IMR-90 (cell line): ENCODE results near the gene RPN2. TPM values are rescaled to one million over a fixed set of nuclear protein-coding genes. Genes with fewer than 3 reads are reported as not detected.

ENCODE experiments used
- ATAC-seq: fragments of 200-7000 bp; cut with Tn5 transposase; 2 replicates; pipeline ENCODE4 v1.9.1; 2020; ENCODE audit warnings: low read depth, mild to moderate bottlenecking, moderate library complexity
- BruUV-seq: library from RNA; stranded (reverse); fragments of 400-500 nt; replicated peaks from 2 replicates; lab custom pipeline; 2021; lab: Mats Ljungman, UMichigan
- CTCF ChIA-PET: fragments of 300-600 bp; formaldehyde crosslinking; extraction: SDS; loops from one replicate; lab custom pipeline; 2021; ENCODE audit warnings: antibody characterized with exemption; lab: Yijun Ruan, JAX
- POLR2A ChIA-PET: fragments of 300-600 bp; sonication (Branson Sonifier 250); formaldehyde crosslinking; loops from one replicate; lab custom pipeline; 2022; ENCODE audit warnings: antibody characterized with exemption; ENCODE audit not compliant: unreplicated experiment; lab: Charles Lee
- DNase-seq: peaks from one replicate; pipeline ENCODE4 v3.0.0; 2013
- H2AFZ ChIP-seq: replicated peaks from 2 replicates; pipeline ENCODE3; 2013; ENCODE audit warnings: low read length, mild to moderate bottlenecking; ENCODE audit not compliant: poor library complexity
- H2AK5ac ChIP-seq: 2 replicates; pipeline ENCODE4 v1.6.1; 2013; ENCODE audit warnings: low read depth, low read length, inconsistent platforms
- H2AK9ac ChIP-seq: replicated peaks from 2 replicates; pipeline ENCODE3; 2013; ENCODE audit warnings: mild to moderate bottlenecking, low read depth, low read length, moderate library complexity; ENCODE audit not compliant: poor library complexity
- H2BK120ac ChIP-seq: 2 replicates; pipeline ENCODE4 v1.6.1; 2013; ENCODE audit warnings: low read depth, low read length, inconsistent platforms
- H2BK15ac ChIP-seq: 3 replicates; pipeline ENCODE4 v1.6.1; 2013; ENCODE audit warnings: low read depth, low read length, inconsistent platforms
- H2BK20ac ChIP-seq: 2 replicates; pipeline ENCODE4 v1.6.1; 2013; ENCODE audit warnings: low read depth, mild to moderate bottlenecking, inconsistent platforms, low read length, moderate library complexity
- H2BK5ac ChIP-seq: 2 replicates; pipeline ENCODE4 v1.6.1; 2013; ENCODE audit warnings: mild to moderate bottlenecking, low read depth, low read length, inconsistent platforms; ENCODE audit not compliant: poor library complexity, severe bottlenecking
- H3K14ac ChIP-seq: replicated peaks from 2 replicates; pipeline ENCODE4 v1.6.1; 2013; ENCODE audit warnings: low read depth, low read length, inconsistent platforms
- H3K18ac ChIP-seq: 2 replicates; pipeline ENCODE4 v1.6.1; 2013; ENCODE audit warnings: low read depth, low read length, control low read depth
- H3K23ac ChIP-seq: 2 replicates; pipeline ENCODE4 v1.6.1; 2013; ENCODE audit warnings: low read depth, low read length, inconsistent platforms
- H3K27ac ChIP-seq: 2 replicates; pipeline ENCODE4 v1.5.1; 2013; ENCODE audit warnings: mild to moderate bottlenecking, control low read depth, low read length; ENCODE audit not compliant: insufficient read depth
- H3K27me3 ChIP-seq: 2 replicates; pipeline ENCODE4 v1.6.1; 2013; ENCODE audit warnings: low read length; ENCODE audit not compliant: control insufficient read depth, insufficient read depth
- H3K36me3 ChIP-seq: 2 replicates; pipeline ENCODE4 v1.6.1; 2013; ENCODE audit warnings: low read length, mixed read lengths; ENCODE audit not compliant: control insufficient read depth, insufficient read depth
- H3K4ac ChIP-seq: 2 replicates; pipeline ENCODE4 v1.6.1; 2013; ENCODE audit warnings: low read depth, low read length, inconsistent platforms
- H3K4me1 ChIP-seq: 2 replicates; pipeline ENCODE4 v1.6.1; 2013; ENCODE audit warnings: low read length, mixed read lengths; ENCODE audit not compliant: control insufficient read depth, insufficient read depth
- H3K4me2 ChIP-seq: 2 replicates; pipeline ENCODE4 v1.6.1; 2013; ENCODE audit warnings: low read depth, mild to moderate bottlenecking, control low read depth, low read length, moderate library complexity
- H3K4me3 ChIP-seq: 2 replicates; pipeline ENCODE4 v1.5.1; 2013; ENCODE audit warnings: low read depth, mild to moderate bottlenecking, control low read depth, low read length, moderate library complexity; ENCODE audit not compliant: insufficient read depth
- H3K56ac ChIP-seq: 2 replicates; pipeline ENCODE4 v1.6.1; 2013; ENCODE audit warnings: low read length, inconsistent platforms; ENCODE audit not compliant: insufficient read depth; ENCODE audit errors: extremely low read depth
- H3K79me1 ChIP-seq, 2 experiments: 2 replicates each; pipeline ENCODE4 v1.6.1; 2013; ENCODE audit warnings: low read length in 2 of 2, inconsistent platforms in 1 of 2, low read depth in 1 of 2
- H3K9ac ChIP-seq: 2 replicates; pipeline ENCODE4 v1.6.1; 2013; ENCODE audit warnings: low read depth, low read length, control low read depth
- H3K9me1 ChIP-seq: 2 replicates; pipeline ENCODE4 v1.6.1; 2013; ENCODE audit warnings: low read length, inconsistent platforms; ENCODE audit not compliant: insufficient read depth
- H3K9me3 ChIP-seq: 2 replicates; pipeline ENCODE4 v1.6.1; 2013; ENCODE audit warnings: low read length; ENCODE audit not compliant: control insufficient read depth, insufficient read depth
- H4K20me1 ChIP-seq: 2 replicates; pipeline ENCODE4 v1.6.1; 2013; ENCODE audit warnings: low read length, inconsistent platforms; ENCODE audit not compliant: insufficient read depth
- H4K5ac ChIP-seq: 2 replicates; pipeline ENCODE4 v1.6.1; 2013; ENCODE audit warnings: mild to moderate bottlenecking, low read depth, low read length, control low read depth
- H4K8ac ChIP-seq, 2 experiments: 2 replicates each; pipeline ENCODE4 v1.6.1; 2013; ENCODE audit warnings: low read depth in 2 of 2, low read length in 2 of 2, control low read depth in 1 of 2, inconsistent platforms in 1 of 2
- H4K91ac ChIP-seq: 2 replicates; pipeline ENCODE4 v1.6.1; 2013; ENCODE audit warnings: low read depth, low read length, inconsistent platforms; ENCODE audit not compliant: insufficient read depth
- BHLHE40 ChIP-seq: fragments of 150-350 bp; IDR thresholded peaks from 2 replicates; pipeline ENCODE4 v1.6.1; 2016; ENCODE audit warnings: mild to moderate bottlenecking, low read depth, low read length
- CEBPB ChIP-seq: IDR thresholded peaks from 2 replicates; pipeline ENCODE4 v1.6.1; 2012; ENCODE audit warnings: low read depth, low read length, improper control_type of control experiment
- CHD1 ChIP-seq: IDR thresholded peaks from 2 replicates; pipeline ENCODE4 v1.6.1; 2012; ENCODE audit warnings: low read depth, low read length, improper control_type of control experiment
- ELK1 ChIP-seq: fragments of 150-350 bp; IDR thresholded peaks from 2 replicates; pipeline ENCODE4 v1.6.1; 2016; ENCODE audit warnings: low read depth, mild to moderate bottlenecking, low read length, moderate library complexity, borderline replicate concordance
- FOS ChIP-seq: fragments of 150-350 bp; IDR thresholded peaks from 2 replicates; pipeline ENCODE4 v1.6.1; 2016; ENCODE audit warnings: low read depth, low read length
- NFE2L2 ChIP-seq: fragments of 150-350 bp; IDR thresholded peaks from 2 replicates; pipeline ENCODE4 v1.6.1; 2016; ENCODE audit warnings: low read depth, mild to moderate bottlenecking, low read length
- POLR2A ChIP-seq: IDR thresholded peaks from 2 replicates; pipeline ENCODE4 v1.6.1; 2012; ENCODE audit warnings: mild to moderate bottlenecking, low read depth, low read length
- RAD21 ChIP-seq: IDR thresholded peaks from 2 replicates; pipeline ENCODE4 v1.6.1; 2012; ENCODE audit warnings: low read length, improper control_type of control experiment
- SMC3 ChIP-seq: fragments of 150-350 bp; IDR thresholded peaks from 2 replicates; pipeline ENCODE4 v1.6.1; 2016; ENCODE audit warnings: low read depth, mild to moderate bottlenecking, antibody characterized with exemption, low read length, moderate library complexity
- WGBS, 2 experiments: methylation state at CpG; one replicate each; pipeline versions ENCODE4 v1.1.5 to v1.1.7; 2013; ENCODE audit warnings: missing lambda C conversion rate in 2 of 2; ENCODE audit not compliant: insufficient read length in 1 of 2; ENCODE audit errors: extremely low coverage in 2 of 2; 5-methylcytosine and 5-hydroxymethylcytosine counted together
- dilution Hi-C: fragments of 300-500 bp; cut with HindIII; formaldehyde crosslinking; loops from one replicate; pipeline ENCODE4 v1.14.3; 2018; ENCODE audit warnings: low sequenced_read_pairs; ENCODE audit not compliant: unreplicated experiment
- in situ Hi-C: fragments of 300-500 bp; cut with MboI; formaldehyde crosslinking; loops from 3 replicates; pipeline ENCODE4 v1.14.3; 2019; ENCODE audit warnings: low sequenced_read_pairs, inconsistent platforms, mixed read lengths
- intact Hi-C: fragments of 100-400 bp; cut with micrococcal nuclease; formaldehyde crosslinking; loops from 2 replicates; pipeline ENCODE4 v1.10.0; 2022
- polyA plus RNA-seq, 3 experiments: library from polyadenylated mRNA; depleted of rRNA; stranded (reverse); fragments of >200 nt; gene quantifications; 2 replicates each; pipeline ENCODE4 v1.2.3, GENCODE V29; 2012; ENCODE audit warnings: low replicate concordance in 1 of 3
- total RNA-seq: library from RNA; depleted of rRNA; stranded (reverse); fragments of >200 nt; gene quantifications from 2 replicates; pipeline ENCODE4 v1.2.3, GENCODE V29; 2012

The RPN2 gene
- total and polyA plus RNA-seq, 2 of the 4 experiments (the other 2 are of a cell fraction) = 305 to 481 TPM

- Histone ChIP-seq H3K56ac (no peak overlapping the region), H2AFZ (no peak overlapping the region), H2BK5ac (no peak overlapping the region), H3K4me1 (no peaks in the 10 kb centered on the region), H3K4ac (no peak overlapping the region), H3K4me3 (no peak overlapping the region), H2BK20ac (no peak overlapping the region), H4K5ac (no peak overlapping the region), H3K18ac (no peak overlapping the region), H3K36me3 (no peaks in the 10 kb centered on the region), H3K14ac (no peak overlapping the region), H3K79me1 (no peaks in the 10 kb centered on the region), H3K23ac (no peak overlapping the region), H2AK9ac (no peak overlapping the region), H2BK15ac (no peak overlapping the region), H4K20me1 (no peaks in the 10 kb centered on the region), H3K27me3 (peaks cover 9% of the 10 kb centered on the region), H2AK5ac (no peak overlapping the region), H3K9me3 (no peaks in the 10 kb centered on the region), H3K9ac (no peak overlapping the region), H4K8ac (no peak overlapping the region), H3K4me2 (no peak overlapping the region), H2BK120ac (no peak overlapping the region), H3K27ac (no peak overlapping the region), H4K91ac (no peak overlapping the region), H3K9me1 (no peaks in the 10 kb centered on the region)
- POLR2A ChIA-PET = no interaction called here
- in situ Hi-C loops (no loop called here), intact Hi-C loops (no loop called here), dilution Hi-C loops (no loop called here)
- CTCF ChIA-PET = no interaction called here
- no peak for TF ChIP-seq FOS
- no peak for TF ChIP-seq CEBPB
- TF ChIP-seq NFE2L2 = no peak
- no peak for TF ChIP-seq SMC3
- no peak for TF ChIP-seq POLR2A
- TF ChIP-seq RAD21 = no peak
- no peak for TF ChIP-seq BHLHE40
- TF ChIP-seq ELK1 = no peak
- no peak for TF ChIP-seq CHD1
- peak; percentile 37; the same call in 1 of the 2 replicates for ATAC-seq
- no CpG with 5 or more reads among the region's 3 CpGs for WGBS, 2 experiments
- no peak for DNase-seq
- no TSS peak for BruUV-seq
Measured at GRCh38 chr20:37131486-37131885, 47.6 kb upstream of the RPN2 start.
